ENCODE results near the gene TEX36.
"Not testable (repeated sequence)": the region's sequence is repeated elsewhere in the genome, so short reads cannot be mapped to it uniquely, and the experiment has no call there.

The TEX36 gene

DNA sequence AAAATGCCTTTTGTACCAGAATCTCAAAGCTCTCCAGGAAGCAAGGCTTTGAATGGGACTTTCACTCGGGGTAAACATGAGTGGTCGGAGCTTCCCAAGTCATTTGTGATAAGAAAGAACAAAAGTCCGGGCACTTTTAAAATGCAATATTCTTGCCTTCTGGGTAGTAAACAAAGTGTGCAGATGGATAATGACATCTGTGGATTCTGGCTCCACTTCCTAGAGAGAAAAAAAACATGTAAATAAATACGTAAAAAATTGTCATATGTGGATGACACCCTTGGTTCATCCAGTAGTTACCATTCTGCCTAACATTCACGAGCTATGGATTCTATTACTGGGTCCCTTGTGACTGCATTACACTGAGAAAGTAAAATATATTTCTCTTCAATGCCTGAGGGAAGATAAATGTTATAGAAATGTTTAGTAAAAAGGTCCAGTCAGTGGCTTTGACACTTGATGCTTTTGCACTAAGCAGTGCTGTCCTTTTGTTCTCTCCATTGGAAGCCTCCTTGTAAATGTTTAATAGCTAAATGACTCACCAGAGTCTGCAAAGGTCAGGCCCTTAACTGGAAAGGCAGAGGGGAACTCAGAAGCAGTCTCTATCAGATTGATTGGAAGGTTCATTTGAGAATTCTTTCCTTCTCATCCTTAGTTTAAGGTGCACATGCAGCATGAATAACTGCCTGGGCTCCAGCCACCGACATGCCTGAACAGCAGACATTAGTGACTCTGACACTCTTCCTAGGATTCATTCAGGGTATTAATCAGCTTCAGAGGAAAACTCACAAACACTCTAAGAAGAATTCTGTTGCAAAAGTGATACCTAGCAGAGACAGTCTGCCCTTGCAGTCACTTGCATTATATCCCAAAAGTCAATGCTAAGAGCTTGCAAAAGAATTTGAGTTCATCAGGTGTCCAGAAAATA lies 24.8 kb upstream of the TEX36 start:
- DNase-seq (ENCODE audit: low read depth in 1 of 2, low spot score in 1 of 2) = no peak
- TF ChIP-seq JUND (IDR thresholded peaks at IDR 0.05; ENCODE audit: low read depth) = no peak
- in situ Hi-C loops (cut with HindIII; ENCODE audit: low pct_unique_long_range_greater_than_20kb, low sequenced_read_pairs) = no loop called here

DNA sequence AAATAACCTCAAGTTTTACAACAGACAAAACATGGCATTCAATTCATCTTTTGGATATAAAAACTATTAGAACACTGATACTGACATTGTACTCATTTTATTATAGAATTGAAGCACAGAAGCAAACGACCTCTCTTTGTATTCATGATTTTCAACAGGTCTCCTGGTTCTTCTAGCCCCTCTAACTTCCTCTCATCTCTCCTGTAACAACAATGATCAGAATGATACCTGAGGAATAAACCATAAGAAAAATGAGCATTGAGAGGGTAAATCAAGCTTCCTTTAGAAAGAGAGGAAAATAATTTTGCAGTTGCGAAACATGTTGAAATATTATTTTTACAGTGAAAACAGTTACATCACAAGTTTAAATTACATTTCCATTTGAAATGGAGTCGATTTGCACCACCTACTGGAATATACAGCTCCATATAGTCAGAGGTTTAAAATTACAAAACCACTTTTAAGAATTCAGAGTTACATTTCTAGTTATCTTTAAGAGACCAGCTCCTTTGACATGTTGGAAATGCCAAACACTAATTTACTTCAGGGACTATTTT lies 17.5 kb upstream of the TEX36 start:
- in situ Hi-C loops (cut with HindIII; ENCODE audit: low pct_unique_long_range_greater_than_20kb, low sequenced_read_pairs) = no loop called here

DNA sequence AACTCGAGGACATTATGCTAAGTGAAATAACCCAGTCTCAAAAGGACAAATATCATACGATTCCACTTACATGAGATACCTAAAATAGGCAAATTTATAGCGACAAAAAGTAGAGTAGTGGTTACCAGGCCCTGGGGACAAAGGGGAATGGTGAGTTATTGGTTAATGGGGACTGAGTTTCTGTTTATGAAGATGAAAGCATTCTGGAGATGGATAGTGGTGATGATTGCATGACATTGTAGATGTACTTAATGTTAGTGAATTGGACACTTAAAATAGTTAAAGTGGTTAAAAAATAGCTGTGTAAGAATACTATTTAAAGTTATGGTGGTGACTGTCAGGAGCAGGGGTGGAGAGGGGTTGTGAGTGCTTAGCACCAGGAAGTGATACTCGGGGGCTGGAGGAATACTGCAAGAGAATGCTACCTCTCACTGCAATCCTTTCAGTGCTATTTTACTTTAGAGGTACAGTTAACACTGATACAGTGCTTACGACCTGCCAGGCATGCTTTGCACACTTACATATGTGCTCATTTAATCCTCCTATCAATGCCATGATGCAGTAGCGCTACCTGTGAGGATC lies 16.7 kb upstream of the TEX36 start:
- no peak for DNase-seq (ENCODE audit: low read depth in 1 of 2, low spot score in 1 of 2)
- TF ChIP-seq JUND (IDR thresholded peaks at IDR 0.05; ENCODE audit: low read depth) = no peak
- in situ Hi-C loops (cut with HindIII; ENCODE audit: low pct_unique_long_range_greater_than_20kb, low sequenced_read_pairs) = no loop called here

More for the DNA sequence above, 17.5 kb upstream of the TEX36 start:
- no peak for TF ChIP-seq JUND (IDR thresholded peaks at IDR 0.05; ENCODE audit: low read depth)
- peak in 1 of 2 experiments; percentile 30 for DNase-seq (ENCODE audit: low read depth in 1 of 2, low spot score in 1 of 2)

DNA sequence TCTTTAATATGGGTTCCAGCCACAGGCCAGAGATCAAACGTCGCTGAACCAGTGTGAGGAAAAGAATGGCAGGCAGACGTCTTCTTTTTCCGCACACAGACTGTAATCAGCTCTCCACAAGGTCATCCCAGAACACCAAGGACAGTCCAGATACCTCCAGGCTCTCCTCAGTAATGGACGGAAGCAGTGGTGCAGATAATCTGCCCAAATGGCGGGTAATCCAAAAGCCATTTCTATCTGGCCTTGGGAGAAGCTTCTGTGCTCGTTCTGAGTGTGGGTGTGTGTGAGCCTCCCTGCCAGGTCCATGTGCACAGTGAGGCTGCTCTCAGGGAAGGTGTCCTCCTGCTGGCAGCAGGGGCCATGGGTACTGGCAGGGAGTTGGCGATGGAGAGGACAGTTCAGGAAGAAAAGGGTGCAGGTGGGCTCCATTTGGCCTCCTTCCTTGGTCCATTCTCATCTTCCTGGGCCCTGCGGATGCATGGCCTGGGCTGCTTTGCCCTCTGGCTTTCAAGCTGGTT lies 15.6 kb upstream of the TEX36 start:
- in situ Hi-C loops (cut with HindIII; ENCODE audit: low pct_unique_long_range_greater_than_20kb, low sequenced_read_pairs) = no loop called here
- no peak for TF ChIP-seq JUND (IDR thresholded peaks at IDR 0.05; ENCODE audit: low read depth)
- peak in 1 of 2 experiments; percentile 32 for DNase-seq (ENCODE audit: low read depth in 1 of 2, low spot score in 1 of 2)

DNA sequence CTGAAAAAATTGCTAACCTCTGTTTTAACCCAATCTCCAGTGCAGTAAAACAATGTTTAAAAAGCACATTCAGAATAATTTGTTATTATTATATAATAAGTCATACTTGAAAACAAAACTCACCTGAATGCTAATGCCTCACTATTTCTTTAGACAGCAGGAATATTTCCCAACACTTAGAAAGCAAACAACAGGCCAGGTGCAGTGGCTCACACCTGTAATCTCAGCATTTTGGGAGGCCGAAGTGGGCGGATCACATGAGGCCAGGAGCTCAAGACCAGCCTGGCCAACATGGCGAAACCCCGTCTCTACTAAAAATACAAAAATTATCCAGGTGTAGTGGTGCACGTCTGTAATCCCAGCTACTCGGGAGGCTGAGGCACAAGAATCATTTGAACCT lies 13.9 kb upstream of the TEX36 start:
- in situ Hi-C loops (cut with HindIII; ENCODE audit: low pct_unique_long_range_greater_than_20kb, low sequenced_read_pairs); DNase-seq (ENCODE audit: low read depth in 1 of 2, low spot score in 1 of 2): not testable (repeated sequence)

DNA sequence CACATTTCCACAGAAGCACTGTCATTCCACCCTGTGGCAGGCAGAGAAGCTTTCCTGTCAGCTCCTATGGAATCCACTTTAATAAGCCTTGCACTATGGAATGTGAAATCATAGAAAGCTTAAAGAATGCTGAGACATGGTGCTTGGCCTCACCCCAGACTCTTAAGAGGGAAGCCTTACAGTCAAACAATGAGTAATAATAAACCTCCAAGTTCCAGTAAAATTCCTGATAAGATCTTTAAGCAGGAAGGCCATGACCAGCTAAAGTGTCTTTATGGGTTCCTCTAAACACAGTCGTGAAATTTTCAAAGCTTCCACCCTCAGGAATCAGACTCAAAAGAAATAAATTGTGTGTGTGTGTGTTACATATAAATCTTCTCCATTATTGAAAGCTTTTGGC lies 11.9 kb upstream of the TEX36 start:
- peak; percentile 16 to 62 for DNase-seq (ENCODE audit: low read depth in 1 of 2, low spot score in 1 of 2)
- in situ Hi-C loops (cut with HindIII; ENCODE audit: low pct_unique_long_range_greater_than_20kb, low sequenced_read_pairs) = no loop called here
- no peak for TF ChIP-seq JUND (IDR thresholded peaks at IDR 0.05; ENCODE audit: low read depth)

DNA sequence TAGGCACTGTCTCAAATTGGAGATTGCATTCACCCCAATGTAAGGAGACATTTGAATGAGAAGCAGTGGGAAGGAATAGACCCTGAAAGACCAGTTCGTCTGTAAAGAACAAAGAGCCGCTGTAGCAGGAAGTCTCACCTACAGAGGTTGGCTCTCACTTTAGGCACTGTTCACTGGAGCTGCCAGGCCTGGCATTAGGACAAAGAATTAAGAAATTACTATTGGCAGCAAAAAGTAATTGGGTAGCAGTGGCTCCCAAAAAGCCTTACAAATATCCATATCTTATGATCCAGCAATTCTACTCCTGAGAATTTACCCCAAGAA lies 10.5 kb upstream of the TEX36 start:
- no peak for TF ChIP-seq JUND (IDR thresholded peaks at IDR 0.05; ENCODE audit: low read depth)
- peak in 1 of 2 experiments; percentile 25 for DNase-seq (ENCODE audit: low read depth in 1 of 2, low spot score in 1 of 2)
- in situ Hi-C loops (cut with HindIII; ENCODE audit: low pct_unique_long_range_greater_than_20kb, low sequenced_read_pairs) = no loop called here

DNA sequence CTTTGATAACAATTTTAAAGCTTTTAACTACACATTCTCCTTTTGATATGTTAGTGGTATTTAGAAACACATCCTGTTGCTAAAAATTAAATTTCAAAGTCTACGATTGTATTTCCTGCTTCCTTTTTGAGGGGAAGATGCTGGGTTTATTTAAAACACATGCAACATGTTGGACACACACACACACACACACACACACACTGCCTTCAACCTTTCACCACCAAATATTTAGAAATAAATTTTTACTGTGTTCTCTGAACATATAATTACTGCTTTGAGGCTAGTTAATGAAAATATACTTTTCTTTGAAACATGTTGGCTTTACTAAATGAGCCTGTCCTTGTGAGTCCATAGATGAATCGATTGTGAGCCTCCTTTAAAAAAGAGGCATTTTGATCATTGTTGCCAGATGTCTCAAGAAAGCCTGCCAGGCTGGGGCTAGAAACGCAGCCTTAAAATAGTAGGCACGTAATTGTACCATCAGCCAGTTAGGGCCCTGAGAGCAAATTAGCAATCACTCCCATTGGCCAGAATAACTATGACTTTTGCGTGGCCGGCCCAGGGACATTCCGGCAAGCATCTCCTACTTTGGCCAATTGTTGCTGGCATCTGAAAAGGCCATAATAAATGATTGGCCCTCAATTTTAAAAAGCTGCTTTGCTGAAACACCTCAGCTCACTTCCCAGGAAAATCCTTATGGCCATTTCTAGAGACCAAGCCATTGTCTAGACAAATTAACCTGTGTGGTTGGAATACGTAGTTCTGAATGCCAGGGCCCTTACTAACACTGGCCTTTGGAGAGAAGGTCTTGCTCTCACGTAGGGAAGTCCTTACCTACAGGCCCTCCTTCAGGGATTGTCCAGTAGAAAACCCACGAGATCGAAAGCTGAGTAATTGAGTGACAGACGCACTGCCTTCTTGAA lies 9.9 kb upstream of the TEX36 start:
- in situ Hi-C loops (cut with HindIII; ENCODE audit: low pct_unique_long_range_greater_than_20kb, low sequenced_read_pairs) = no loop called here
- DNase-seq (ENCODE audit: low read depth in 1 of 2, low spot score in 1 of 2) = no peak
- no peak for TF ChIP-seq JUND (IDR thresholded peaks at IDR 0.05; ENCODE audit: low read depth)

DNA sequence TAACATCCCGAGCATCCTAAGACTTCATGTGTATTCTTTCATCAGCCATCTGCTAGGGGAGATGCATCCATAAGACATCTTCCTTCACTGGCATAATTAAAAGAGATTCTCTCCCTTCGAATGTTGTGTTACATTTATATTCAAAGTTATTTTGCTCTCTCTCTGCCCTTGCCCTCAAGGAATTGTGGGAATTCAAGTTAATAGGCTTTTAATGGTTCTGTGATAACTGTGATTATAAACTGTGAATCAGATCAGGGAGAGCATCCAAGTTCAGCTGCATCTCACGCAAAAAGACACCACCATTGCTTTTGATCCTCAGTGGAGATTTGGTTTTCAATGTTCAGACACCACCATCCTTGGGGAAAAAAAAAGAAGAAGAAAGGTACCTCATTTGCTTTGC lies 9.2 kb upstream of the TEX36 start:
- no peak for TF ChIP-seq JUND (IDR thresholded peaks at IDR 0.05; ENCODE audit: low read depth)
- in situ Hi-C loops (cut with HindIII; ENCODE audit: low pct_unique_long_range_greater_than_20kb, low sequenced_read_pairs) = no loop called here
- DNase-seq (ENCODE audit: low read depth in 1 of 2, low spot score in 1 of 2) = no peak

DNA sequence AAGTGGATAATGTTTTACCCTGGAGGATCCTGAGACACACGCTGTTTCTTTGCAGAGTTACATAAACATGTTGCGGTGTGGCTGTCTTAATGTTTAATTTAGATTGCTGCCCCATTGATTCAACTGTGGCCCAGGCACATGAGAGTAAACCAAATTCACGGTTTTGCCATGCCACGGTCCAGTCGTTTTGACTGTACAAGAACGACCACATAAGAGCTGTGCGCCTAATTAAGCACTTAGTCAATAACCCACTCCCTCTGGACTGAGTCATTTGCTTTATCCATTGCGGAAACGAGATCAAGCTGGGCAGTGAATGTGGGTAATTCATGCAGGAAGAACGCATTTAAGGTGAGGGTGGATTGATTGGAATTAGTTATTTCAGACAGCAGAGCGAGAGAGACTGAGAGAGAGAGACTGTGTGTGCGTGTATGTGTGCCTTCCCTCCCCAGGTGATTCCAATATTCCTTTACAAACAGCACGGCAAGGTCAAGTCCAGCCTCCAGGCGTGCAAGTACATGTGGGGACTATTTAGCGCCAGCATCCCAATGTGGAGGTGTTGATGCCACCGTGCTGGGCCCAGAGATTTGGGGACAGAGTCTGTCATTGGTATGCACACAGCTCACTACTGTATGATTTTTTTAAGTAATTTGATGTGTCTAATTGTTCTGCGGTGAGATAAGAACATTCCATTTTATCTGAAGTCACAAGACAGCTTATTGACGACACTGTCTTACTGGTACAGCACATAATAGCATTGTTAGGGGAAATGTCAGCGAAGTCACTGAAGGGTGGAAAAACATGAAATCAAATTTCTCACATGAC lies 8.4 kb upstream of the TEX36 start:
- in situ Hi-C loops (cut with HindIII; ENCODE audit: low pct_unique_long_range_greater_than_20kb, low sequenced_read_pairs) = no loop called here
- TF ChIP-seq JUND (IDR thresholded peaks at IDR 0.05; ENCODE audit: low read depth) = no peak
- DNase-seq (ENCODE audit: low read depth in 1 of 2, low spot score in 1 of 2) = no peak

DNA sequence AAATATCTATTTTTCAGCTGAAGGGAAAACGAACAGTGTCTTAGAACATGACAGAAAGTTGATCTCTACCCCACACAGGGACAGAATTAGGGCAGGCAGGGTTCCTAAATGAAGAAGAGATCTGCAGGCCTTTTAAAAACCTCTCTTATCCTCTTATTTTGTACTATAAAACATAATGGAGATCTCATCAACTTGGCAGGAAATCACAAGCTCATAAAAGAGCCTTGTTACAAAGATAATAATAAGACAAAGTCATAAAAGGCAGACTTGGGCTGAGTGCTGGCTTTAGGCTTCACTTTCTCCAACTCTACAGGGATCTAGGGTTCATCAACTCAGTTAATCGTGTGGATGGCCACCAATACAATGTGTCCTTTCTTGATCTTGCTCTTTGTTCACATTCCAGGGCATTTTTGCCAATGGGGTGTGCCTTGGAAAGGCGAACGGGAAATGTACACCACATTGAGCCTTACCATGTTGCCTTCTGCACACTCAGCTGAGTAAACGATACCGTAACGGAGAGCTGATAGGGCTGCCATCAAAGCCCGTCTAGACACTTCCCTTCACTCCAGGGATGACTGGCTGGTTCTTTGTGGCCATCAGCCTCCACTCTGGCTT lies 7.1 kb upstream of the TEX36 start:
- in situ Hi-C loops (cut with HindIII; ENCODE audit: low pct_unique_long_range_greater_than_20kb, low sequenced_read_pairs) = no loop called here
- DNase-seq (ENCODE audit: low read depth in 1 of 2, low spot score in 1 of 2) = no peak

More for the DNA sequence above, 7.1 kb upstream of the TEX36 start:
- TF ChIP-seq JUND (IDR thresholded peaks at IDR 0.05; ENCODE audit: low read depth) = no peak

All from T47D (cell line).